Measurements from ENCODE around the gene LEFTY1.

LEFTY1 gene

DNA sequence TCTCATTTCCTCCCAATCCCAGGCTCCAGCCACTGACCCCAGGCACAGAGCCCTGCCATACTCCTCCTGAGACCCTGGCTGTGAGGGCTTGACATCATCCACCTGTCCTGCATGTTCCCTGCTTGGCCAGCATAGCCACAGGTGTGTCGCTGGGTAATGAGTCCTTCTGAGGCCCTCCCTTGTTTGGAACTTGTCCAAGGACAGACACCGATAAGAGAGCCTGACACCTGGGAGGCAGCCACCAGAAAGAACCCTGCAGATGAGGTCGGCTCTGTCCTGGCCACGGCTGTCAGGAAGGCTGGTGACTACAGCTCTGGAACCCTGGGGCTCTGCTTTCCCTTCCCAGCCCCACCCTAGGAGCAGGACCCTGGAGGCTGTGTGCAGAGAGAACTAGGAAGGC, 41.3 kb downstream of the LEFTY1 start:
- no peak overlapping the region for H3K4me3 ChIP-seq (ENCODE audit: low read depth, low read length)

DNA sequence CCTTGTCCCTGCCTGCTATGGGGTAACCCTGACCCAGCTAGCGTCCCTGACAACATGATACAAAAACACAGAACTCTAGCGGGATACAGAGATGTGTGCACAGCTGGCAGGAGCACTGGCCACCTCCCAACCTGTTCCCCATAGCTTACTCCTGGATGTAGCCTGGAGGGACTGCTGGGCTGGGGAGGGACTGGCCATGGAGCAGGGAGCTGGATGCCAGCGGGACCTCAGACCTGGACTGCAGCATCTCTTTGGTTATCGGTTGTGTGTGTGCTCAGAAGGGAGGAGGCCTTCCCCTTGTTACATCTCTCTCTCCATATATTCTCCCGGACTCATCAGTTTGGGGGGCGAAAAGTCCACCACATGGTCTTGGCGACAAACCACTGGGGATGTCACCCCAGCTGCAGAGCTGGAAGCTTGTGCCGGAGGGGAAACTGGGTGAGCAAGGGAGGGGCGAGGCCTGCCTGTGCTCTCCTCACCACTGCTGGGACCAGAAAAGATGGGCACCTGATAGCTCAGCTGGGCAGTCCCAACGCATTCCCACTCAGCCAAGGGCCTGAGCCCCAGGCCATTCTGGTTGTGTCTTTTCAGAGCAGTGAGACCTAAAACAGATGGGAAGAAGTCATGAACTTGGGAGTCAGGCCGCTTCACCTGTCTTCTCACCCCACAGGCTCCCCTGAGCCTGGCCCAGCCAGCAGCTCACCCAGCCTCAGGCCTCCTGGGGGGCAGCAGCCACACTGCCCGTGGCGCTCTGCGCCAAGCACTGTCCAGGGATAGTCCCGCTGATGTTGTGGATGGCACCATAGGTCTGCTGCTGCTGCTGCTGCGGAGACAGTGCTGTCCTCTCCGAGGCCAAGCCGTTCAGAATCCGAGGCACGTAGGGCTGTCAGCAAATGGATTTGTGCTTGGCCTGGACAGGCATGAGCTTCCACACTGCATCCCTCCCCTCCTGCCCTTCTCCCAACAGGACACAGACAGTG, 42.3 kb downstream of the LEFTY1 start:
- TF ChIP-seq, protein P1, sequence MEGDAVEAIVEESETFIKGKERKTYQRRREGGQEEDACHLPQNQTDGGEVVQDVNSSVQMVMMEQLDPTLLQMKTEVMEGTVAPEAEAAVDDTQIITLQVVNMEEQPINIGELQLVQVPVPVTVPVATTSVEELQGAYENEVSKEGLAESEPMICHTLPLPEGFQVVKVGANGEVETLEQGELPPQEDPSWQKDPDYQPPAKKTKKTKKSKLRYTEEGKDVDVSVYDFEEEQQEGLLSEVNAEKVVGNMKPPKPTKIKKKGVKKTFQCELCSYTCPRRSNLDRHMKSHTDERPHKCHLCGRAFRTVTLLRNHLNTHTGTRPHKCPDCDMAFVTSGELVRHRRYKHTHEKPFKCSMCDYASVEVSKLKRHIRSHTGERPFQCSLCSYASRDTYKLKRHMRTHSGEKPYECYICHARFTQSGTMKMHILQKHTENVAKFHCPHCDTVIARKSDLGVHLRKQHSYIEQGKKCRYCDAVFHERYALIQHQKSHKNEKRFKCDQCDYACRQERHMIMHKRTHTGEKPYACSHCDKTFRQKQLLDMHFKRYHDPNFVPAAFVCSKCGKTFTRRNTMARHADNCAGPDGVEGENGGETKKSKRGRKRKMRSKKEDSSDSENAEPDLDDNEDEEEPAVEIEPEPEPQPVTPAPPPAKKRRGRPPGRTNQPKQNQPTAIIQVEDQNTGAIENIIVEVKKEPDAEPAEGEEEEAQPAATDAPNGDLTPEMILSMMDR (IDR thresholded peaks at IDR 0.05; ENCODE audit: borderline replicate concordance, insufficient read depth, low read depth, low read length), result no peak
- H3K4me3 ChIP-seq (ENCODE audit: low read depth, low read length), result no peak overlapping the region

More for the DNA sequence above, 41.3 kb downstream of the LEFTY1 start:
- TF ChIP-seq, protein P1 (IDR thresholded peaks at IDR 0.05; ENCODE audit: borderline replicate concordance, insufficient read depth, low read depth, low read length), result no peak

DNA sequence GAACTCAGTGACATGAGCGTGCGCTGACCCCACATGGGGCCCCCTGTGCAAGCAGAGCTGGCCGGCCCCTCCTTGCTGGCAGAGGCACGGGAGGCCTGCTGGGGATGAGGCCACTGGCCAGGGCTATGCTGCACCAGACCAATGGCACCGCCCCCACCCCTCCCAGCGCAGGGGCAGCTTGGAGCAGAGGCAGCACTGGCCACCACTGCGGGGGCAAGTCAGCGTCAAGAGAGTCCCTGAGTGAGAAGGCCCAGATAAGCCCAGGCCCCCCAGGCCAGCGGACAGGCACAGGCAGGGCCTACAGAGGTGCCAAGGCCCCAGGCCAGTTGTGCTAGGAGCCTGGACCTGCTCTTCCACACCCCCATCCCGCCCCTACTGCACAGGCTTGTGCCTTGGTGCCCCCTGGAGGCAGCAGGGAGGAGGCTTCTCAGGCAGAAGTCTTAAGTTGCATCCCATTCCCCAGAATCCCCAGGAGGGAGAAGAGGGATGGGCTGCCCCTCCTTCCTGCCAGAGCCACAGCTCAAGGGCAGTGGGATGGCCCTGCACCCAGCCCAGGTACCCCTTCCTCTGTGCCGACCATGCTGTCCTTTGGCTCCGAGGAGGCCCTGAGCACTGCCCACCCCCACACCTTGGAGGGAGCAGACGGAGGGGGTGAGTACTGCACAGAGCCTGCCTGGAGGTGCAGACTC, 43.2 kb downstream of the LEFTY1 start:
- TF ChIP-seq, protein P1 (IDR thresholded peaks at IDR 0.05; ENCODE audit: borderline replicate concordance, insufficient read depth, low read depth, low read length), result peak; percentile 66

DNA sequence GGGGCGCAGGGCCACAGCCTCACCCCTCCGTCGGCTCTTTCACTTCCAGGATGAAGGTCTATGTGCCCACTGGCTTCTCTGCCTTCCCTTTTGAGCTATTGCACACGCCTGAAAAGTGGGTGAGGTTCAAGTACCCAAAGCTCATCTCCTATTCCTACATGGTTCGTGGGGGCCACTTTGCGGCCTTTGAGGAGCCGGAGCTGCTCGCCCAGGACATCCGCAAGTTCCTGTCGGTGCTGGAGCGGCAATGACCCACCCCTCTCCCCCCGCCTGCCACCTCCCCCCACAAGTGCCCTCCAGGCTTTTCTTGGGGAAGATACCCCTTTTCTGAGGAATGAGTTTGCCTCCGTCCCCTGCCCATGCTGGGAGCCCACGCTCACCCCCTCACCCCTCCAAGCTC, 43.8 kb downstream of the LEFTY1 start:
- H3K4me3 ChIP-seq (ENCODE audit: low read depth, low read length), result no peak overlapping the region
- TF ChIP-seq, protein P1 (IDR thresholded peaks at IDR 0.05; ENCODE audit: borderline replicate concordance, insufficient read depth, low read depth, low read length), result no peak

More for the DNA sequence above, 43.2 kb downstream of the LEFTY1 start:
- H3K4me3 ChIP-seq (ENCODE audit: low read depth, low read length), result no peak overlapping the region

DNA sequence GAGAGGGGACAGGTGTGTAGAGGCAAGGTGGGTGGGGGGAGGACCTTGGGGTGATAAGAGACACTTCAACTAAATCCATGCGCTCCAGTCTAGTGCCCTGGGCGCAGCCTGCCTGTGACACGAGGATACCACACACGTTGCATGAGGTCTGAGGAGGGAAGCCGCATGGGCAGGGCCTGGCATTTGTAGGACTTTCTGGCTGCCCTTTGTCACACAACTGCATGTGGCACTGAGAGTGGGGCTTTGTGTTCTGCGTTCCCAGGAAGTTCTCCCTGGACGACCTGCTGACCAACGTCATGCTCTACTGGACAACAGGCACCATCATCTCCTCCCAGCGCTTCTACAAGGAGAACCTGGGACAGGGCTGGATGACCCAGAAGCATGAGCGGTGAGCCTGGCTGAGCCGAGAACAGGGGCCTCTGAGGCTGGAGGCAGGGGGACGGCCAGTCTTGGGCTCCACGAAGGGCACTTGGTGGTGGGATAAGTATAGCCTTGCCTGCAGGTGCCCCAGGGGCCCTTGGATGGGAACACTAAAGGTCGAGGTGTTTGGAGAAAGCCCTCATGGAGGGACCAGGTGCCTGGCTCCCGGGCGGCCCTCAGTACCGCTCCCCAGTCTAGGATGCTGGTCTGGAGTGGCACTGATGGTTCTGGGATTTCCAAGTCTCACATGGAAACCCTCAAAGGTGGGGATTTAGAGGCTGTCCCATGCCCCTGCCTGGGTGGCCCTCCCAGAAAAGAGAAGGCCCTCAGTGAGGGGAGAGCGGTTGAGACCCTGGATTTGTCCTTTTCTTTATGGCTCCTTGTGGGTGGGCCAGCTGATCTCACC, 44.5 kb downstream of the LEFTY1 start:
- TF ChIP-seq, protein P1 (IDR thresholded peaks at IDR 0.05; ENCODE audit: borderline replicate concordance, insufficient read depth, low read depth, low read length), result no peak
- H3K4me3 ChIP-seq (ENCODE audit: low read depth, low read length), result no peak overlapping the region

DNA sequence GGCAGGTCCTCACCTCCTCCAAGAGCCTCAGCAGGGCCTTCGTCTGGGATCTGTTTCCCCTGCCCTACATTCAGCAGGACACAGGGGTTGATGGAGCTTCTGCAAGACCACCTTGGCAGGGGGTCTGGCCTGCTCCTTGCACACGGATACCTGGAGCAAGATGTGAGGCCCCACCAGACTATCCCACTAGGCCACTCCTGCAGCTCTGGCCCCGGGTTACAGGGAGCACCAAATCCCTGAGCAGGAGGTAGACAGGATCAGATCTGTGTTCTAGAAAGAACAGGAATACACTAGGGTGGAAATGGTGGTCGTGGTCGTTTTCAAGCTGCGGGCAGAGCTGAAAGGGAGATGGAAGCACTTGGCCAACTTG, 45.5 kb downstream of the LEFTY1 start:
- TF ChIP-seq, protein P1 (IDR thresholded peaks at IDR 0.05; ENCODE audit: borderline replicate concordance, insufficient read depth, low read depth, low read length), result no peak
- H3K4me3 ChIP-seq (ENCODE audit: low read depth, low read length), result no peak overlapping the region
